HFFc6 (cell line): Measurements from ENCODE around the gene FAM43B. TPM values are rescaled to one million over a fixed set of nuclear protein-coding genes. Genes with fewer than 3 reads are reported as not detected.
A peak's percentile ranks its signal among the peaks of the same experiment; 100 is the strongest.

Experiments used
- DNase-seq: peaks from one replicate; pipeline ENCODE4 v3.0.0-alpha.2; 2018
- H3K27ac Mint-ChIP-seq: 2 replicates; pipeline ENCODE4 v1.8.0; 2020; ENCODE audit warnings: mild to moderate bottlenecking, mixed read lengths
- H3K27me3 Mint-ChIP-seq: 2 replicates; pipeline ENCODE4 v1.8.0; 2021; ENCODE audit warnings: mild to moderate bottlenecking, moderate library complexity, mixed read lengths; ENCODE audit not compliant: insufficient read depth
- H3K36me3 Mint-ChIP-seq: 2 replicates; pipeline ENCODE4 v1.8.0; 2021; ENCODE audit warnings: low read depth, mixed read lengths
- H3K4me1 Mint-ChIP-seq: 2 replicates; pipeline ENCODE4 v1.8.0; 2020; ENCODE audit warnings: low read depth, mixed read lengths
- H3K4me3 Mint-ChIP-seq: 2 replicates; pipeline ENCODE4 v1.8.0; 2020; ENCODE audit warnings: mild to moderate bottlenecking, moderate library complexity, mixed read lengths
- H3K9me3 Mint-ChIP-seq: 2 replicates; pipeline ENCODE4 v1.8.0; 2020; ENCODE audit warnings: mild to moderate bottlenecking, mixed read lengths
- CTCF ChIP-seq: fragments of 200-600 bp; sonication (generic); IDR thresholded peaks from 2 replicates; pipeline ENCODE4 v1.5.0; 2021; ENCODE audit warnings: antibody characterized with exemption, mild to moderate bottlenecking
- total RNA-seq, 6 experiments: library from RNA; stranded (reverse); fragmentation: NEBNext Ultra II Directional; extraction: Animal tissue kit (Norgen Biotek cat#: 25700); gene quantifications; 2 replicates in 1 of 6; 3 replicates in 5 of 6; pipeline ENCODE4 v1.2.3, GENCODE V29; 2021

Gene FAM43B
- total RNA-seq, 6 experiments from 2014 or later = 0.07 TPM; not detected in 5

- Mint-ChIP-seq H3K27ac (peak overlapping the region; percentile 6; the same call in 1 of the 2 replicates), H3K9me3 (peaks cover 4% of the 10 kb centered on the region; the same call in 1 of the 2 replicates), H3K36me3 (peaks cover 5% of the 10 kb centered on the region; the same call in 1 of the 2 replicates), H3K4me1 (peaks cover 43% of the 10 kb centered on the region), H3K27me3 (peaks cover 12% of the 10 kb centered on the region), H3K4me3 (no peak overlapping the region)
- DNase-seq = no peak
- no peak for TF ChIP-seq CTCF
These were observed 25.7 kb downstream of the FAM43B start for GRCh38 chr1:20578062-20578461.

- peak; percentile 37 for DNase-seq
- Mint-ChIP-seq H3K4me1 (peaks cover 43% of the 10 kb centered on the region), H3K27me3 (peaks cover 6% of the 10 kb centered on the region), H3K27ac (peak overlapping the region; percentile 59), H3K36me3 (peaks cover 5% of the 10 kb centered on the region; the same call in 1 of the 2 replicates), H3K9me3 (peaks cover 4% of the 10 kb centered on the region; the same call in 1 of the 2 replicates), H3K4me3 (peak overlapping the region; percentile 1; the same call in 1 of the 2 replicates)
- TF ChIP-seq CTCF = no peak
These were observed 26.5 kb downstream of the FAM43B start for GRCh38 chr1:20578721-20579395.

- no peak overlapping the region for H3K27ac Mint-ChIP-seq
- H3K9me3 Mint-ChIP-seq = no peaks in the 10 kb centered on the region
- H3K4me3 Mint-ChIP-seq = no peak overlapping the region
- TF ChIP-seq CTCF = no peak
- H3K36me3 Mint-ChIP-seq = no peaks in the 10 kb centered on the region
- peaks cover 34% of the 10 kb centered on the region for H3K4me1 Mint-ChIP-seq
- H3K27me3 Mint-ChIP-seq = peaks cover 5% of the 10 kb centered on the region; the same call in 1 of the 2 replicates
- DNase-seq = no peak
These were observed 32.5 kb downstream of the FAM43B start for GRCh38 chr1:20584890-20585289.

GRCh38 chr1:20586953-20587660, 34.7 kb downstream of the FAM43B start:
- TF ChIP-seq CTCF = no peak
- Mint-ChIP-seq H3K4me3 (no peak overlapping the region), H3K4me1 (peaks cover 43% of the 10 kb centered on the region), H3K9me3 (no peaks in the 10 kb centered on the region), H3K27ac (no peak overlapping the region), H3K36me3 (no peaks in the 10 kb centered on the region), H3K27me3 (peaks cover 5% of the 10 kb centered on the region)
- DNase-seq = no peak

- no peaks in the 10 kb centered on the region for H3K36me3 Mint-ChIP-seq
- peaks cover 6% of the 10 kb centered on the region for H3K27me3 Mint-ChIP-seq
- no peak overlapping the region for H3K27ac Mint-ChIP-seq
- peaks cover 43% of the 10 kb centered on the region for H3K4me1 Mint-ChIP-seq
- DNase-seq = peak; percentile 43
- TF ChIP-seq CTCF = no peak
- no peak overlapping the region for H3K4me3 Mint-ChIP-seq
- no peaks in the 10 kb centered on the region for H3K9me3 Mint-ChIP-seq
These were observed 35.3 kb downstream of the FAM43B start for GRCh38 chr1:20587661-20588053.
